Chondrocyte (in vitro differentiated cells): ENCODE measurements around the gene LRRC28. TPM values are rescaled to one million over a fixed set of nuclear protein-coding genes. Genes with fewer than 3 reads are reported as not detected.

Experiments
- DNase-seq: peaks from one replicate; pipeline ENCODE4 v3.0.0; 2021; ENCODE audit warnings: mixed read lengths, low spot score
- H3K27ac Mint-ChIP-seq: one replicate; pipeline ENCODE4 v1.8.0; 2021; ENCODE audit warnings: mild to moderate bottlenecking, moderate library complexity, mixed read lengths; ENCODE audit not compliant: unreplicated experiment
- H3K27me3 Mint-ChIP-seq: 2 replicates; pipeline ENCODE4 v1.8.0; 2021; ENCODE audit warnings: low read depth, mixed read lengths
- H3K36me3 Mint-ChIP-seq: 2 replicates; pipeline ENCODE4 v1.8.0; 2021; ENCODE audit warnings: low read depth, mixed read lengths
- H3K4me1 Mint-ChIP-seq: 2 replicates; pipeline ENCODE4 v1.8.0; 2021; ENCODE audit warnings: low read depth, mild to moderate bottlenecking, mixed read lengths
- H3K4me3 Mint-ChIP-seq: one replicate; pipeline ENCODE4 v1.8.0; 2021; ENCODE audit warnings: mild to moderate bottlenecking, moderate library complexity, mixed read lengths; ENCODE audit not compliant: unreplicated experiment
- H3K9me3 Mint-ChIP-seq: 2 replicates; pipeline ENCODE4 v1.8.0; 2021; ENCODE audit warnings: low read depth, mixed read lengths
- CTCF ChIP-seq: fragments of 200-600 bp; sonication (generic); IDR thresholded peaks from 2 replicates; pipeline ENCODE4 v1.5.0; 2021; ENCODE audit warnings: antibody characterized with exemption, mild to moderate bottlenecking, moderate library complexity
- total RNA-seq: library from RNA; stranded (reverse); gene quantifications from 3 replicates; pipeline ENCODE4 v1.2.1, GENCODE V29; 2021

Gene LRRC28
- total RNA-seq, 1 donor from 2014 or later, result 28.5 TPM

GRCh38 chr15:99282586-99282985 is 31.3 kb downstream of the LRRC28 start:
- peaks cover 31% of the 10 kb centered on the region for H3K4me1 Mint-ChIP-seq
- DNase-seq, result no peak
- H3K27me3 Mint-ChIP-seq, result no peaks in the 10 kb centered on the region
- H3K36me3 Mint-ChIP-seq, result peaks cover 9% of the 10 kb centered on the region
- no peak for TF ChIP-seq CTCF
- no peak overlapping the region for H3K4me3 Mint-ChIP-seq
- no peak overlapping the region for H3K27ac Mint-ChIP-seq
- H3K9me3 Mint-ChIP-seq, result peaks cover 3% of the 10 kb centered on the region

- peaks cover 3% of the 10 kb centered on the region for H3K9me3 Mint-ChIP-seq
- peak overlapping the region; percentile 65 for H3K27ac Mint-ChIP-seq
- DNase-seq, result no peak
- no peak overlapping the region for H3K4me3 Mint-ChIP-seq
- no peak for TF ChIP-seq CTCF
- peaks cover 8% of the 10 kb centered on the region for H3K36me3 Mint-ChIP-seq
- peaks cover 36% of the 10 kb centered on the region for H3K4me1 Mint-ChIP-seq
- no peaks in the 10 kb centered on the region for H3K27me3 Mint-ChIP-seq
These were observed 32.4 kb downstream of the LRRC28 start for GRCh38 chr15:99283717-99284116.

GRCh38 chr15:99291643-99292042 is 40.4 kb downstream of the LRRC28 start:
- H3K36me3 Mint-ChIP-seq, result peaks cover 25% of the 10 kb centered on the region
- peaks cover 32% of the 10 kb centered on the region for H3K4me1 Mint-ChIP-seq
- TF ChIP-seq CTCF, result no peak
- H3K27me3 Mint-ChIP-seq, result no peaks in the 10 kb centered on the region
- no peak overlapping the region for H3K4me3 Mint-ChIP-seq
- H3K27ac Mint-ChIP-seq, result no peak overlapping the region
- DNase-seq, result no peak
- peaks cover 10% of the 10 kb centered on the region for H3K9me3 Mint-ChIP-seq

GRCh38 chr15:99295840-99296239 is 44.6 kb downstream of the LRRC28 start:
- Mint-ChIP-seq H3K9me3 (peaks cover 10% of the 10 kb centered on the region), H3K27me3 (no peaks in the 10 kb centered on the region), H3K27ac (peak overlapping the region; percentile 71), H3K4me3 (no peak overlapping the region), H3K36me3 (peaks cover 25% of the 10 kb centered on the region), H3K4me1 (peaks cover 36% of the 10 kb centered on the region)
- TF ChIP-seq CTCF, result no peak
- DNase-seq, result no peak

GRCh38 chr15:99296386-99296785 is 45.1 kb downstream of the LRRC28 start:
- H3K36me3 Mint-ChIP-seq, result peaks cover 25% of the 10 kb centered on the region
- no peak for TF ChIP-seq CTCF
- no peak overlapping the region for H3K4me3 Mint-ChIP-seq
- DNase-seq, result no peak
- peaks cover 10% of the 10 kb centered on the region for H3K9me3 Mint-ChIP-seq
- peaks cover 36% of the 10 kb centered on the region for H3K4me1 Mint-ChIP-seq
- H3K27me3 Mint-ChIP-seq, result no peaks in the 10 kb centered on the region
- peak overlapping the region; percentile 71 for H3K27ac Mint-ChIP-seq
